ENCODE data around the gene KRTAP10-3. TPM values are rescaled to one million over a fixed set of nuclear protein-coding genes. Genes with fewer than 3 reads are reported as not detected.

KRTAP10-3 gene
- total RNA-seq, 1 donor from 2014 or later, result not detected

DNA sequence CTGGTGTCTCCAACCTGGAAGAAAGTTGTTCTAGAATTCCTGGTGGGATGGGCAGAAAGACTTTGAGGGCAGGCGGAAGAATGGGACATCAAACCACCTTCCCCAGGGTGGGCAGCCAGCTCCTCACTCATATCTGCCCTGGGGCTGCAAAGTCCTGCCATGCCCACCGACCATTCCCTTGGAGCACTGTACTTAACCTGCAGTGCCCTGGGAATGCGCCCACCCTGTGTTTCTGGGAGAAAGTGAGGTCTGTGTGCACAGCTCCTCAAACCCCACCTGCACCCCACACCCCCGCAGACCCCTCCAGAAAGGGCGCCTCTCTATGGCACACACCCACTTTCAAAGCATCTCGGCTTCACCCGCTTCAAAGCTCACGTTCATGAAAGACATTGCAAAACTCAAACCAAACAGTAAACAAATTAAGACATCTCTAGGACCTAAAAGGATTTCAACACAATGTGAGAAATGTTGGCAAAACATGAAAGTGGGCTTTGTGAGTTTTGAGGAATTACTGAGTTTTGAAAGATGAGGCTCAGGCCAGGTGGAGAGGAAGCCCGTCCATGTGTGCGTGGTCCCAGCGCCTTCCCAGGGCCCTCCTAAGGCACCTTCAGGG lies 43.7 kb downstream of the KRTAP10-3 start:
- no peak for DNase-seq (ENCODE audit: low read depth)
- TF ChIP-seq, protein P1, sequence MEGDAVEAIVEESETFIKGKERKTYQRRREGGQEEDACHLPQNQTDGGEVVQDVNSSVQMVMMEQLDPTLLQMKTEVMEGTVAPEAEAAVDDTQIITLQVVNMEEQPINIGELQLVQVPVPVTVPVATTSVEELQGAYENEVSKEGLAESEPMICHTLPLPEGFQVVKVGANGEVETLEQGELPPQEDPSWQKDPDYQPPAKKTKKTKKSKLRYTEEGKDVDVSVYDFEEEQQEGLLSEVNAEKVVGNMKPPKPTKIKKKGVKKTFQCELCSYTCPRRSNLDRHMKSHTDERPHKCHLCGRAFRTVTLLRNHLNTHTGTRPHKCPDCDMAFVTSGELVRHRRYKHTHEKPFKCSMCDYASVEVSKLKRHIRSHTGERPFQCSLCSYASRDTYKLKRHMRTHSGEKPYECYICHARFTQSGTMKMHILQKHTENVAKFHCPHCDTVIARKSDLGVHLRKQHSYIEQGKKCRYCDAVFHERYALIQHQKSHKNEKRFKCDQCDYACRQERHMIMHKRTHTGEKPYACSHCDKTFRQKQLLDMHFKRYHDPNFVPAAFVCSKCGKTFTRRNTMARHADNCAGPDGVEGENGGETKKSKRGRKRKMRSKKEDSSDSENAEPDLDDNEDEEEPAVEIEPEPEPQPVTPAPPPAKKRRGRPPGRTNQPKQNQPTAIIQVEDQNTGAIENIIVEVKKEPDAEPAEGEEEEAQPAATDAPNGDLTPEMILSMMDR (IDR thresholded peaks at IDR 0.05; ENCODE audit: insufficient read depth, low read length, poor library complexity, severe bottlenecking), result no peak
- Histone ChIP-seq H3K4me3 (ENCODE audit: low read depth, low read length) (no peak overlapping the region), H3K36me3 (ENCODE audit: control insufficient read depth, insufficient read depth, low read length) (no peaks in the 10 kb centered on the region), H3K27me3 (ENCODE audit: control insufficient read depth, insufficient read depth, low read length) (peaks cover 8% of the 10 kb centered on the region)

DNA sequence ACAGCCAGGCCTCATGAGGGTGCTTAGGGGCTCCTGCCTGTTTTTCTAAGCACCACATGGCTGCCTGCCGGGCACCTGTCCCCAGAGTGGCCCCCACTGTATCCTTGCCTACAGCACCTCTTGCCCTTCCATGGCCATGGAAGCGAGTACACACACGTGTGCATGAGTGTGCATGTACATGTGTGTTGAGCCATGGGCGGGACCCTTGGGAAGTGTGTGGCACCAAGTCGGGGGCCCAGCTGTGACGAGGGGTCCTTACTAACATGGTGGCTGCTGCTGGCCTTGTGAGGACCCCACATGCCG lies 44.4 kb downstream of the KRTAP10-3 start:
- H3K27me3 ChIP-seq (ENCODE audit: control insufficient read depth, insufficient read depth, low read length), result peaks cover 10% of the 10 kb centered on the region
- H3K4me3 ChIP-seq (ENCODE audit: low read depth, low read length), result no peak overlapping the region
- no peak for DNase-seq (ENCODE audit: low read depth)
- H3K36me3 ChIP-seq (ENCODE audit: control insufficient read depth, insufficient read depth, low read length), result no peaks in the 10 kb centered on the region
- TF ChIP-seq, protein P1 (IDR thresholded peaks at IDR 0.05; ENCODE audit: insufficient read depth, low read length, poor library complexity, severe bottlenecking), result no peak

DNA sequence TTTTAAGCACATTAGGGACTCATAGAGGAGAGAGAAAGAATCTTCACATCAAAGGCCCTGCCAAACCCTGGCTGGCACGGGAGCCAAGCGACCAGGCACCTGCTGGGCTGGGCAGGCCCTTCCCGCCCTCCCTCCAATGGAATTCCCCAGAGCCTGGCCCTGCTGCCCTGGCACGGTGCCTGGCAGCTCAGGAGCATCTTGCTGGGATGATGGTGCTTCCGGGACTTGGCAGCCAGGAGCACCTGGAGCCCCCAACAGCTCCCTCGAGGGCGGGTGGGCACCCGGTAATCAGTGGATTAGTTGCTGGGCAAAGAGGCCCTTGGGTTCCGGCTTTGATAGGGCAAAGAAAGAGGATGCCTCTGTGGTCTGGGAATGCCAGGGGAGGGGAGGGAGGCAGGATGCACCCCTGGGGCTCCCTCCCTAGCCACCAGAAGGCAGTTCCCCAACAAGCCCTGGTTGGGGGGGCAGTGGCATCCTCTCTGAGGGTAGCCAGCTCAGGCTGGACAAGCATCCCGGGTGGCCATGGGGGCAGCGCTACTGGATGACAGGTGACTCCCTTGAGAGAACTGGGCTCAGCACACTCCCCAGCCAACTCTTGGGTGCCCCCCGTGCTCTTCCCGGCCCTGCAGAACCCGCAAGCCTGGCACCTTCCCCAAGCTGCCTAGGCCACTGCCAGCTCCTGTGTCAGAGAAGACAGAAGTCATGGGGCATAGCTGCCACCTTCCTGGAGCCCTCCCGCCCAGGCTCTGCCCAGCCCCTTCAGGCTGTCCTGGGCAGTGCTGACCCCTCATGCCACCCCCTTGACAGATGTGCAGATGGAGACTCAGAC lies 45.0 kb downstream of the KRTAP10-3 start:
- Histone ChIP-seq H3K36me3 (ENCODE audit: control insufficient read depth, insufficient read depth, low read length) (no peaks in the 10 kb centered on the region), H3K4me3 (ENCODE audit: low read depth, low read length) (no peak overlapping the region), H3K27me3 (ENCODE audit: control insufficient read depth, insufficient read depth, low read length) (peaks cover 13% of the 10 kb centered on the region)
- TF ChIP-seq, protein P1 (IDR thresholded peaks at IDR 0.05; ENCODE audit: insufficient read depth, low read length, poor library complexity, severe bottlenecking), result no peak
- DNase-seq (ENCODE audit: low read depth), result no peak

DNA sequence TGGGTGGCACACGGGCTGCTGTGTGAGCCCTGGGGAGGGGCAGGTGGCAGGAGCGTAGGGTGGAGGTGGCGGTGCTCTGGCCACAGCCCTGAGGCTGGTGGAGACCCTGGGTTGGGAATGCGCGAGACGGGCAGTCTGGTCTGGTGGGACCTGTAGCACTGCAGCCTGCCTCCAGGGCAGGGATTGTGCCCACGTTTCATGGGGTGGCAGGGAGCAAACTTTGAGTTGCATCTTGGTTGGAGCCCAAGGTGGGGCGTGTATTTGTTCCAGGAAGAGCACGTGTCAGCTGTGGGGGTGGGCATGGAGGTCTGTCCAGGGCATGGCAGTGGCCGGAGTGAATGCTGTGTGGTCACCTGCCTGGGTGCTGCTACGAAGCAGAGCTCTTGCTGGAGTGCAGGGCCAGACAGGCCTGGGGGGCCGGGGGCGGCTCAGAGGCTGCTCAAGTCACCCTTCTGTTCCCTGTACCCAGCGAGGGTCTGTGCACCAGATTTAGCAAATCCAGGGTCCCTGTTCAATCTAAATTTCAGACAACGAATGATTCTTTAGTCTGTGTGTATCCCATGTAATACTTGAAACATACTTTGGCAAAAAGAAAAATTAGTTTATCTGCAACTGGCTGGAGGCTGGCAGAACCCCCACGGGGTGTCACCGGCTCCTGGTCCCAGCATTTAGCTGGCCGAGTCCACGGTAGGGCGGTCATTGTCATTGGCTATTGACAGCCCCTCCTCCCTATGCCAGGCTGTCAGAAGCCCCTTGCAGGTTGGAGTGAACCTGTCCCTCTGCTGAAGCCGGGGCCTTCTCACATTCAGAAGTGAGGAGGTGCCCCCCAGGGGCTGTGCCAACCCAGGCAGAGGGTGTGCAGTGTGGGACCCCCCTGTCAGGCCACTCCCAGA lies 45.9 kb downstream of the KRTAP10-3 start:
- Histone ChIP-seq H3K4me3 (ENCODE audit: low read depth, low read length) (no peak overlapping the region), H3K36me3 (ENCODE audit: control insufficient read depth, insufficient read depth, low read length) (no peaks in the 10 kb centered on the region), H3K27me3 (ENCODE audit: control insufficient read depth, insufficient read depth, low read length) (peaks cover 19% of the 10 kb centered on the region)
- no peak for DNase-seq (ENCODE audit: low read depth)
- TF ChIP-seq, protein P1 (IDR thresholded peaks at IDR 0.05; ENCODE audit: insufficient read depth, low read length, poor library complexity, severe bottlenecking), result no peak

DNA sequence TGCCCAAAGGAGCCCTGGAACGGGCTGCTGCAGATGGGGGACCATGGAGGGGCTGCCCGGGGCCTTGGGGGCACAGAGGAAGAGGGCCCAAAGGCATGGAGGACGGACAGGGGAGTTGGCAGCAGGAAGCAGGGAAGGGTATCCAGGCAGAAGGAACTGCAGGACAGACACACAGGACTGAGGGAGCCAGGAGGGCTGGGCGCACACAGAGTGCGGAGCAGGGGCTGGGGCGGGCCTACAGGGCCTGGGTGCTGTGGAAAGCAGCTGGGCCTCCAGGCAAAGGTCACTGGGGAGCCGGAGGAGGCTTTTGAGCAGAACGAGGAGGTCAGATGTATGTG lies 46.7 kb downstream of the KRTAP10-3 start:
- TF ChIP-seq, protein P1 (IDR thresholded peaks at IDR 0.05; ENCODE audit: insufficient read depth, low read length, poor library complexity, severe bottlenecking), result no peak
- Histone ChIP-seq H3K4me3 (ENCODE audit: low read depth, low read length) (no peak overlapping the region), H3K27me3 (ENCODE audit: control insufficient read depth, insufficient read depth, low read length) (peaks cover 24% of the 10 kb centered on the region), H3K36me3 (ENCODE audit: control insufficient read depth, insufficient read depth, low read length) (no peaks in the 10 kb centered on the region)
- no peak for DNase-seq (ENCODE audit: low read depth)

Data from kidney epithelial cell (primary cell).